Peyer's patch (tissue), 4 donors: Measurements from ENCODE around the gene GID8.

Experiments
- POLR2A ChIP-seq, 2 donors: fragments of 450-650 bp; IDR thresholded peaks; one replicate each; pipeline ENCODE4 v1.5.1; 2017; ENCODE audit warnings: antibody characterized with exemption in 2 of 2, mild to moderate bottlenecking in 2 of 2, moderate library complexity in 2 of 2
- TF ChIP-seq, protein P1 (sequence below), 6 experiments: fragments of 450-650 bp in 4 of 6; fragments of 200-600 bp in 2 of 6; sonication (generic) in 1 of 6; IDR thresholded peaks; one replicate each; pipeline ENCODE4 v1.5.1; 2017 to 2019; ENCODE audit warnings: antibody characterized with exemption in 6 of 6, mild to moderate bottlenecking in 3 of 6, moderate library complexity in 1 of 6

DNA sequence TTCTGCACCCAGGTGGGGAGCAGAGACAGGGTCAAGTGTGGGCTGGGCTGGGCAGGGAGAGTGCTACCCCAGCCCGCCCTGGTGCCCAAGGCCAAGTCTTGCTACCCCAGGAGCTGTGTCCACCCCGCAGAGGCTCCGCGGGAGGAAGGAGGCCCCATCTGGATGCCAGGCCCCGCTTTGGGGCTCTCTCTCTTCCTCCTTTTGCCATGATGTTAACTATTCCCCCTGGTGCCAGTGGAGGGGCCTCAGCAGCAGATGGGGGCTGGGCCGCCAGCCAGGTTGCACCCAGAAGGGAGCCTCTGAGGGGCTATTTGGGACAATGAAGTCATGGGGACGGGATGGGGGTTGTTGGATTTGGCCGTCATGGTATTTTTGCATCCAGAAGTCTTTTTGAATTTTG is 23.9 kb downstream of the GID8 start:
- TF ChIP-seq, protein P1, sequence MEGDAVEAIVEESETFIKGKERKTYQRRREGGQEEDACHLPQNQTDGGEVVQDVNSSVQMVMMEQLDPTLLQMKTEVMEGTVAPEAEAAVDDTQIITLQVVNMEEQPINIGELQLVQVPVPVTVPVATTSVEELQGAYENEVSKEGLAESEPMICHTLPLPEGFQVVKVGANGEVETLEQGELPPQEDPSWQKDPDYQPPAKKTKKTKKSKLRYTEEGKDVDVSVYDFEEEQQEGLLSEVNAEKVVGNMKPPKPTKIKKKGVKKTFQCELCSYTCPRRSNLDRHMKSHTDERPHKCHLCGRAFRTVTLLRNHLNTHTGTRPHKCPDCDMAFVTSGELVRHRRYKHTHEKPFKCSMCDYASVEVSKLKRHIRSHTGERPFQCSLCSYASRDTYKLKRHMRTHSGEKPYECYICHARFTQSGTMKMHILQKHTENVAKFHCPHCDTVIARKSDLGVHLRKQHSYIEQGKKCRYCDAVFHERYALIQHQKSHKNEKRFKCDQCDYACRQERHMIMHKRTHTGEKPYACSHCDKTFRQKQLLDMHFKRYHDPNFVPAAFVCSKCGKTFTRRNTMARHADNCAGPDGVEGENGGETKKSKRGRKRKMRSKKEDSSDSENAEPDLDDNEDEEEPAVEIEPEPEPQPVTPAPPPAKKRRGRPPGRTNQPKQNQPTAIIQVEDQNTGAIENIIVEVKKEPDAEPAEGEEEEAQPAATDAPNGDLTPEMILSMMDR (IDR thresholded peaks at IDR 0.05), result no peak
- TF ChIP-seq POLR2A (IDR thresholded peaks at IDR 0.05), result no peak
